MCF 10A (cell line): Measurements from ENCODE around the gene NSUN2. TPM values are rescaled to one million over a fixed set of nuclear protein-coding genes. Genes with fewer than 3 reads are reported as not detected.

Experiments used
- BruUV-seq: library from RNA; stranded (reverse); fragments of 400-500 nt; replicated peaks from 2 replicates; lab custom pipeline; 2021; lab: Mats Ljungman, UMichigan
- CTCF ChIA-PET: fragments of 300-600 bp; sonication (Branson Sonifier 250); formaldehyde crosslinking; extraction: SDS; loops from one replicate; lab custom pipeline; 2021; ENCODE audit warnings: antibody characterized with exemption, inconsistent platforms; lab: Yijun Ruan, JAX
- POLR2A ChIA-PET: fragments of 300-600, 350-650 bp; sonication (Branson Sonifier 250); formaldehyde crosslinking; extraction: SDS; loops from one replicate; lab custom pipeline; 2020; ENCODE audit warnings: antibody characterized with exemption, inconsistent platforms; lab: Yijun Ruan, JAX
- DNase-seq: peaks from one replicate; pipeline ENCODE4 v3.0.0-alpha.2; 2018; ENCODE audit not compliant: unreplicated experiment
- H3K27ac Mint-ChIP-seq: one replicate; pipeline ENCODE4 v1.8.0; 2022; ENCODE audit warnings: mild to moderate bottlenecking, low read depth, mixed read lengths; ENCODE audit not compliant: unreplicated experiment
- H3K27me3 Mint-ChIP-seq: one replicate; pipeline ENCODE4 v1.8.0; 2022; ENCODE audit warnings: mixed read lengths; ENCODE audit not compliant: insufficient read depth, unreplicated experiment
- H3K36me3 Mint-ChIP-seq: one replicate; pipeline ENCODE4 v1.8.0; 2022; ENCODE audit warnings: mild to moderate bottlenecking, moderate library complexity, mixed read lengths; ENCODE audit not compliant: insufficient read depth, unreplicated experiment
- H3K4me1 Mint-ChIP-seq: one replicate; pipeline ENCODE4 v1.8.0; 2022; ENCODE audit warnings: mixed read lengths; ENCODE audit not compliant: insufficient read depth, unreplicated experiment
- H3K4me3 Mint-ChIP-seq: one replicate; pipeline ENCODE4 v1.8.0; 2022; ENCODE audit warnings: mild to moderate bottlenecking, moderate library complexity, mixed read lengths; ENCODE audit not compliant: unreplicated experiment
- H3K9me3 Mint-ChIP-seq: one replicate; pipeline ENCODE4 v1.8.0; 2022; ENCODE audit warnings: mixed read lengths; ENCODE audit not compliant: unreplicated experiment
- CTCF ChIP-seq: fragments of 200-600 bp; IDR thresholded peaks from one replicate; pipeline ENCODE4 v1.8.0; 2022; ENCODE audit warnings: antibody characterized with exemption, mild to moderate bottlenecking; ENCODE audit not compliant: unreplicated experiment
- intact Hi-C: fragments of 100-400 bp; cut with micrococcal nuclease; formaldehyde crosslinking; loops from 2 replicates; pipeline ENCODE4 v1.14.1; 2022
- total RNA-seq: library from RNA; stranded (reverse); gene quantifications from 2 replicates; pipeline ENCODE4 v1.2.3, GENCODE V29; 2022

Gene NSUN2
- total RNA-seq, 1 experiment from 2014 or later: 95.7 TPM

- intact Hi-C loops: no loop called here
- no TSS peak for BruUV-seq
- Mint-ChIP-seq H3K27me3 (peaks cover 16% of the 10 kb centered on the region), H3K27ac (no peak overlapping the region), H3K4me3 (no peak overlapping the region), H3K36me3 (no peaks in the 10 kb centered on the region), H3K4me1 (no peaks in the 10 kb centered on the region), H3K9me3 (no peaks in the 10 kb centered on the region)
- ChIA-PET CTCF (interaction anchor here (0.5 to 1.4 kb wide), 7 partner anchors 10 to 1090 kb away, joined by 3 to 5 read pairs (median 3); no protein-coding TSS in a partner anchor), POLR2A (no interaction called here)
- DNase-seq: no peak
- no peak for TF ChIP-seq CTCF
Observed at GRCh38 chr5:6587171-6587570, 45.7 kb downstream of the NSUN2 start.

GRCh38 chr5:6586647-6587042 is 46.2 kb downstream of the NSUN2 start:
- H3K9me3 Mint-ChIP-seq: no peaks in the 10 kb centered on the region
- CTCF ChIA-PET: interaction anchor here (0.5 to 1.4 kb wide), 3 partner anchors 9 to 1090 kb away, joined by 3 to 4 read pairs (median 3); no protein-coding TSS in a partner anchor
- H3K27me3 Mint-ChIP-seq: peaks cover 16% of the 10 kb centered on the region
- no TSS peak for BruUV-seq
- no peak for DNase-seq
- TF ChIP-seq CTCF: no peak
- POLR2A ChIA-PET: no interaction called here
- intact Hi-C loops: no loop called here
- no peaks in the 10 kb centered on the region for H3K4me1 Mint-ChIP-seq
- H3K27ac Mint-ChIP-seq: no peak overlapping the region
- no peaks in the 10 kb centered on the region for H3K36me3 Mint-ChIP-seq
- H3K4me3 Mint-ChIP-seq: no peak overlapping the region

GRCh38 chr5:6585939-6586646 is 46.8 kb downstream of the NSUN2 start:
- no peak for DNase-seq
- Mint-ChIP-seq H3K27me3 (peaks cover 19% of the 10 kb centered on the region), H3K36me3 (no peaks in the 10 kb centered on the region), H3K4me1 (no peaks in the 10 kb centered on the region), H3K4me3 (no peak overlapping the region), H3K27ac (no peak overlapping the region), H3K9me3 (no peaks in the 10 kb centered on the region)
- BruUV-seq: no TSS peak
- TF ChIP-seq CTCF: no peak
- ChIA-PET CTCF (interaction anchor here (0.6 to 1.4 kb wide), 4 partner anchors 9 to 938 kb away, joined by 3 to 6 read pairs (median 3); no protein-coding TSS in a partner anchor), POLR2A (no interaction called here)
- intact Hi-C loops: no loop called here

- no TSS peak for BruUV-seq
- peaks cover 28% of the 10 kb centered on the region for H3K27me3 Mint-ChIP-seq
- H3K27ac Mint-ChIP-seq: no peak overlapping the region
- DNase-seq: no peak
- TF ChIP-seq CTCF: no peak
- CTCF ChIA-PET: interaction anchor here (0.6 to 1.3 kb wide), 5 partner anchors 8 to 1089 kb away, joined by 3 to 6 read pairs (median 3); no protein-coding TSS in a partner anchor
- intact Hi-C loops: no loop called here
- H3K9me3 Mint-ChIP-seq: no peaks in the 10 kb centered on the region
- POLR2A ChIA-PET: no interaction called here
- no peaks in the 10 kb centered on the region for H3K36me3 Mint-ChIP-seq
- H3K4me1 Mint-ChIP-seq: no peaks in the 10 kb centered on the region
- no peak overlapping the region for H3K4me3 Mint-ChIP-seq
Observed at GRCh38 chr5:6585168-6585567, 47.7 kb downstream of the NSUN2 start.
